Type B pancreatic cell (in vitro differentiated cells): ENCODE measurements around the gene SHROOM3. TPM values are rescaled to one million over a fixed set of nuclear protein-coding genes. Genes with fewer than 3 reads are reported as not detected.

ENCODE experiments used
- DNase-seq: peaks from one replicate; pipeline ENCODE4 v3.0.0; 2021; ENCODE audit warnings: mixed read lengths; ENCODE audit not compliant: unreplicated experiment; ENCODE audit errors: extremely low spot score
- H3K27ac Mint-ChIP-seq: 2 replicates; pipeline ENCODE4 v1.8.0; 2021; ENCODE audit warnings: mild to moderate bottlenecking, mixed read lengths
- H3K27me3 Mint-ChIP-seq: 2 replicates; pipeline ENCODE4 v1.8.0; 2021; ENCODE audit warnings: mixed read lengths
- H3K36me3 Mint-ChIP-seq: 2 replicates; pipeline ENCODE4 v1.8.0; 2021; ENCODE audit warnings: mixed read lengths
- H3K4me1 Mint-ChIP-seq: one replicate; pipeline ENCODE4 v1.8.0; 2021; ENCODE audit warnings: mixed read lengths; ENCODE audit not compliant: unreplicated experiment
- H3K4me3 Mint-ChIP-seq: 2 replicates; pipeline ENCODE4 v1.8.0; 2021; ENCODE audit warnings: mild to moderate bottlenecking, mixed read lengths
- H3K9me3 Mint-ChIP-seq: 2 replicates; pipeline ENCODE4 v1.8.0; 2021; ENCODE audit warnings: mixed read lengths
- total RNA-seq: library from RNA; stranded (reverse); gene quantifications from 2 replicates; pipeline ENCODE4 v1.2.1, GENCODE V29; 2021; ENCODE audit warnings: low replicate concordance
- TF ChIP-seq, protein P1 (sequence below): fragments of 200-600 bp; sonication (generic); conservative IDR thresholded peaks from 2 replicates; pipeline ENCODE4 v1.5.0; 2021; ENCODE audit warnings: antibody characterized with exemption, mild to moderate bottlenecking

SHROOM3 gene
- total RNA-seq, 1 donor from 2014 or later = 38.6 TPM

DNA sequence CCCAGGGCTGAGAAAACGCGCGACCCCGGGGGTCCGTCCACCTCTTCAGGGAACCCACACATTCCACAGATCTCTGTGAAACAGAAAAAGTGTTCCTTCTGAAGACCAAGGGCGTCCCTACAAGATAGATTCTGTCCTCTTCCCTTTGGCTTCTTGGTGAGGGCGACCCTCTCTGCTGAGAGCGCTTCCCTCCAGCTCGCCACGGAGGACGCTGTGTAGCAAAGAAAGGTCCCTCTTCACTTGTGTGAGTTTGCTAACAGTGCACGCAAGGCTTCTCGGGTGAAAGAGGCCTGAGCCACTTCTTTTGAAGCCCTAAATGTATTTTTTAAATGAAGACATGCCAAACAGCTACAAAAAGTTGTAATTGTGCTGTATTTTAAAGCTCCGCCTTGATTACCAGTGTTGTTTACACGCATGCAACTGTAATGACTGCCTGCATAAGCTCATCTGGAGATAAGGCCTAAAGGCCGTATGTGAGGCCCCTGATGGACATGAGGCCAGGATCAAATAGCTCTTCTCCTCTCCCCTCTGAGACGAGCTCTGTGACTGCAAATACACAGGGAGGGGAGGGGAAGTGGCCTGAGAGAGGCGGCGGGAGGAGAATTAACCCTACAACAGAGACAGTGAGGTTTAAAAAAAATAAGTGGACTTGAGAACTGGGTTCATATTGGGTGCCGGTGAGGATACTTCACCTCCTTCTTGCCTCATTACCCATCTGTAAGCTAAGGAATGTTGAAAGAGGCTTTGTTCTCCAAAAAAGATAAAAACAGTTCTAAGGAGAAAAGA lies 367.4 kb downstream of the SHROOM3 start:
- Mint-ChIP-seq H3K36me3 (peaks cover 4% of the 10 kb centered on the region), H3K4me1 (peaks cover 33% of the 10 kb centered on the region), H3K9me3 (no peaks in the 10 kb centered on the region), H3K4me3 (peak overlapping the region; percentile 51), H3K27ac (peak overlapping the region; percentile 72), H3K27me3 (peaks cover 25% of the 10 kb centered on the region)
- no peak for DNase-seq
- TF ChIP-seq, protein P1, sequence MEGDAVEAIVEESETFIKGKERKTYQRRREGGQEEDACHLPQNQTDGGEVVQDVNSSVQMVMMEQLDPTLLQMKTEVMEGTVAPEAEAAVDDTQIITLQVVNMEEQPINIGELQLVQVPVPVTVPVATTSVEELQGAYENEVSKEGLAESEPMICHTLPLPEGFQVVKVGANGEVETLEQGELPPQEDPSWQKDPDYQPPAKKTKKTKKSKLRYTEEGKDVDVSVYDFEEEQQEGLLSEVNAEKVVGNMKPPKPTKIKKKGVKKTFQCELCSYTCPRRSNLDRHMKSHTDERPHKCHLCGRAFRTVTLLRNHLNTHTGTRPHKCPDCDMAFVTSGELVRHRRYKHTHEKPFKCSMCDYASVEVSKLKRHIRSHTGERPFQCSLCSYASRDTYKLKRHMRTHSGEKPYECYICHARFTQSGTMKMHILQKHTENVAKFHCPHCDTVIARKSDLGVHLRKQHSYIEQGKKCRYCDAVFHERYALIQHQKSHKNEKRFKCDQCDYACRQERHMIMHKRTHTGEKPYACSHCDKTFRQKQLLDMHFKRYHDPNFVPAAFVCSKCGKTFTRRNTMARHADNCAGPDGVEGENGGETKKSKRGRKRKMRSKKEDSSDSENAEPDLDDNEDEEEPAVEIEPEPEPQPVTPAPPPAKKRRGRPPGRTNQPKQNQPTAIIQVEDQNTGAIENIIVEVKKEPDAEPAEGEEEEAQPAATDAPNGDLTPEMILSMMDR = peak; percentile 14

DNA sequence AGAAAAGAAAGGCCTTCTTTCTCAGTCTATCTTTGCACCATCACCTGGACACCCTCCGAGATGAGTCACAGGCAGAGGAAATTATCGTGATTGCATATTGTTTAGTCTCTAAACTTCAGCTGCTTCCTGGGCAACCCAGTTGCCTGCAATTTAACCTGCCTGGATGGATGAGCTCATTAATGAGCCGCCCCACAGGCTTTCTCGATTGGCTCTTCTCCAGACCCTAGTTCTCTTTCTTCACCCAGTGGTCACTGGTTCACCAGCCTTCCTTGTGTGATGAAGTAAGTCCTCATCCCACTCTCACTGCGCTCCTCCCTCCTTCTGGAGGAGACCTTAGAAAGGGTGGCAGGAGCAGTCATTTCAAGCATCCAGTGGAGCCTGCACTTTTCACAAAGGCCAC lies 368.5 kb downstream of the SHROOM3 start:
- Mint-ChIP-seq H3K36me3 (peaks cover 11% of the 10 kb centered on the region), H3K27me3 (peaks cover 25% of the 10 kb centered on the region), H3K4me1 (peaks cover 33% of the 10 kb centered on the region), H3K9me3 (peaks cover 5% of the 10 kb centered on the region), H3K4me3 (no peak overlapping the region), H3K27ac (peak overlapping the region; percentile 55)
- TF ChIP-seq, protein P1 = no peak
- DNase-seq = no peak

DNA sequence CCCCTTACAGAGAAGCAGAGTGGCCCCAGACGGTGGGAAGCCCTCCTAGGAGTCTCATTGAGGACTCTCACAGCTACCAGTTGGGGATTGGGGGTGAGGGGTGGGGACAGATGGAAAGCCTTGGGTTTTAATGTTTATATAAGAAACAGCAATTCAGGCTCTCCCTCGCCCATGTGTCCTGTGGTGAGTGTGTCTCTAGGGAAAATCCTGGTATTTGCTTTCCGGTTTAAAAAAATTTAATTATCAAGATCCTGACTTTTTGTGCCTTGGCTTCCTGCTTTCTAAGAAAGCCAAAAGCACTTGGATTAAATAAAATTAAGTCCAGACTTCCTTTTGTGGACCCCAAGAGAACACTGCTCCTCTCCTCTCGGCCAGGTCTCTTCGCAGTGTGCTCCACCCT lies 369.1 kb downstream of the SHROOM3 start:
- peak overlapping the region; percentile 55 for H3K27ac Mint-ChIP-seq

DNA sequence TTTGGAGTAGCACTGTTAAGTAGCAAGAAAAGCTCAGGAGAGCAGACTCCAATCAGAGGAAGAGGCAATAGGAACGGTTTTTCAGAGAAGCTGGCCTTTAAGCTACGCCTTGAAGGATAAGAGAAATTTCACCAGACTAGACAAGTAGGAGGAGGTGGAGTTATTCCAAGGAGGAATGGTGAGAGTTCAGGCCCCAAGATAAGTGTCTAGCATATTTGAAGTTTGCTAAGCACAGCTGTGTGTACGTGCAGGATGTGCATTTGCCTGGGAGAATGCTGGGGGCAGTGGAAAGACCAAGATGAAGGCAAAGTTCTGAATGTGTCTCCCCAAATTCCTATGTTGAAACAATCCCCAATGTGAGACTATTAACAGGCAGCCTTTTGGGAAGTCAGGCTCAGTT lies 371.3 kb downstream of the SHROOM3 start:
- H3K4me3 Mint-ChIP-seq = no peak overlapping the region
- no peak for DNase-seq
- H3K27ac Mint-ChIP-seq = no peak overlapping the region
- H3K4me1 Mint-ChIP-seq = peaks cover 32% of the 10 kb centered on the region
- peaks cover 16% of the 10 kb centered on the region for H3K36me3 Mint-ChIP-seq
- H3K27me3 Mint-ChIP-seq = peaks cover 14% of the 10 kb centered on the region
- H3K9me3 Mint-ChIP-seq = peaks cover 5% of the 10 kb centered on the region
- TF ChIP-seq, protein P1 = no peak

More for the DNA sequence above, 369.1 kb downstream of the SHROOM3 start:
- Mint-ChIP-seq H3K27me3 (peaks cover 25% of the 10 kb centered on the region), H3K4me3 (no peak overlapping the region), H3K4me1 (peaks cover 29% of the 10 kb centered on the region), H3K36me3 (peaks cover 16% of the 10 kb centered on the region), H3K9me3 (peaks cover 5% of the 10 kb centered on the region)
- TF ChIP-seq, protein P1 = no peak
- DNase-seq = no peak

DNA sequence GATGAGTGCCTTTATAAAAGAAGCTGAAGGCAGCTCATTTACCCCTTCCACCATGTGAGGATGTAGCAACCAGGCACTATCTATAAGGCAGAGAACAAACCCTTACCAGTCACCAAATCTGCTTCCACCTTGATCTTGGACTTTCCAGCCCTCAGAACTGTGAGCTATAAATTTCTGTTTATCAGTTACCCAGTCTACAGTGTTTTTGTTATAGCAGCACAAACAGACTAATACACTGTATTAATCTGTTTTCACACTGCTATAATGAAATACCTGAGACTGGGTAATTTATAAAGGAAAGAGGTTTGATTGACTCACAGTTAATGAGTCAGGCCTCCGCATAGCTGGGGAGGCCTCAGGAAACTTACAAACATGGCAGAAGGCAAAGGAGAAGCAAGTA lies 371.7 kb downstream of the SHROOM3 start:
- Mint-ChIP-seq H3K27me3 (peaks cover 12% of the 10 kb centered on the region), H3K4me3 (no peak overlapping the region), H3K4me1 (peaks cover 35% of the 10 kb centered on the region), H3K36me3 (peaks cover 16% of the 10 kb centered on the region), H3K27ac (no peak overlapping the region), H3K9me3 (peaks cover 5% of the 10 kb centered on the region)
- TF ChIP-seq, protein P1 = no peak
- DNase-seq = no peak
